Kidney tubule cell (primary cell): ENCODE results near the gene KRTAP4-3.
A peak's percentile ranks its signal among the peaks of the same experiment; 100 is the strongest.
"Not testable (repeated sequence)": the region's sequence is repeated elsewhere in the genome, so short reads cannot be mapped to it uniquely, and the experiment has no call there.

Source experiments
- DNase-seq: peaks from one replicate; pipeline ENCODE4 v3.0.0-alpha.2; 2018; ENCODE audit warnings: low spot score

KRTAP4-3 gene

DNA sequence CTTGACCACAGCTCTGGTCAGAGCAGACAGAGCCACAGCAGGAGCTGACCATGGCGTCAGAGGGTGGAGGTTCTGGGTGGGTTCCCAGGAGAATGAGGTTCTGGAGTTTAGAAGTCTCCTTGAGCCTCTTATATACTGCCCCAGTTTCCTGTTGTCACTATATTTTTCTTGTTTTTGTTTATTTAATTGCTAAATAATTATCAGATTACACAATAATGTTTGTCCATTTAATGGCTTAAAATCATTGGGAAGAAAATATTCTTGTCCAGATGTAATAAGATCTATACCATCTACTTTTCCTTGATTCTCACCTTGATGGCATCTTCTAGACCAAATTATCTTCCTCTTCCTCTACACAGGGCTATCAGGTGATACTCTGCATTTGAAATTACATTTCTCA lies at the start of gene KRTAP4-3:
KRTAP4-3 (minus strand) TSS at position 101 of the 400 bp plus-strand sequence; CDS start at position 52, 49 bp downstream.
- DNase-seq: no peak

DNA sequence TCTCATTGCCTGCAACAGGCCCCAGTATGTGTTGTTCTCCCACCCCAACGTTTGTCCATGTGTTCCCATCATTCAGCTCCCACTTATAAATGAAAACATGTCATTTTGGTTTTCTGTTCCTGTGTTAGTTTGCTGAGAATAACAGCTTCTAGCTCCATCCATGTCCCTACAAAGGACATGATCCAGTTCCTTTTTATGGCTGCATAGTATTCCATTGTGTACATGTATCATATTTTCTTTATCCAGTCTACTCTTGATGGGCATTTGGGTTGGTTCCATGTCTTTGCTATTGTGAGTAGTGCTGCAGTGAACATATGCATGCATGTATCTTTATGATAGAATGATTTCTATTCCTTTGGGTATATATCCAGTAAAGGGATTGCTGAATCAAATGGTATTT lies 47.7 kb upstream of the KRTAP4-3 start:
- DNase-seq: no peak

DNA sequence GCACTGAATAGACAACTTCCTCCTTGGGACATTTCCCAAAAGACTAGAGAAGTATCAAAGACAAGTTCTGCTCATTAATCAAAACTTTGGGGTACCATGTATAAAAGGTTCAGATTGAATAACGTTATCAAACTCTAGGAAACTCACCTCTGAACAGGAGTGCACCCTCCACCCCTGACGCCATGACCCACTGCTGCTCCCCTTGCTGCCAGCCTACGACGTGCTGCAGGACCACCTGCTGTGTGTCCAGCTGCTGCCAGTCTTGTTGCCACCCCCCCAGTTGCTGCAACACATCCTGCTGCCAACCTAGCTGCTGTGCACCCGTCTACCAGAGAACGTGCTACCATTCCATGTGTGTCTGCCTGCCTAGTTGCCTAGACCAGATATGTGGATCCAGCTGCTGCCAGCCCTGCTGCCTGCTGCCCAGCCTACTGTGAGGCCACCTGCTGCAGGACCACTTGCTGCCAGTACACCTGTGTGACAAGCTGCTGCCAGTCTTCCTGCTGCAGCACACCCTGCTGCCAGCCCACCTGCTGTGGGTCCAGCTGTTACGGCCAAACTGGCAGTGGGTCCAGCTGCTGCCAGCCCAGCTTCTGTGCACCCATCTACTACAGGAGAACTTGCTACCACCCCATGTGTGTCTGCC lies 44.6 kb upstream of the KRTAP4-3 start:
- DNase-seq: no peak

DNA sequence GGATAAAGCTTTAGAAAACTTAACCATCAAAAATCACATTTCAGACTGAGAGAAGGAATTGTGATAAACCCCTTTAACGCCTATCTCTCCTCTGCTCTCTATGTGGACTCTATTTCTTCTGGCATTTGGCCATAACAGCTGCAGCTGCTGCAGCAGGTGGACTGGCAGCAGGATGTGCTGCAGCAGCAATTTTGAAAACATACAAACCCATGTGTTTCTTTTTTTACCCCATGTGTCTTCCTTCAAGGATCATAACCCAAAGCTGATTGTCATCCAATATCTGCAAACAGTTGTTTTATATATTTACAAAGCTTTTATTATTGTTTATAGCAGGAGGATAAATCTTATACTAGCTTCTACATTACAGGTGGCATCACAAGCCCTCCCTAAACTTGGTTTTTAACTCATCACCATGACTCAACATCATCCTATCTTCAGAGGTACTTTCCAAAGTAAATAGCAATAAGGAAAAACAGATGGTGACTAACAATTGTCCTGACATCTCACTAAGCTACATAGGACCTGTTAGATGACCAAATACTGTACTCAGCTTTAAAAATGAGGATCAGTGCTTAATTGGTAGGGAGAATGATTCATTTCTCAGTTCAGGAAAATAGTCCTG lies 43.9 kb upstream of the KRTAP4-3 start:
- peak; percentile 82 for DNase-seq

DNA sequence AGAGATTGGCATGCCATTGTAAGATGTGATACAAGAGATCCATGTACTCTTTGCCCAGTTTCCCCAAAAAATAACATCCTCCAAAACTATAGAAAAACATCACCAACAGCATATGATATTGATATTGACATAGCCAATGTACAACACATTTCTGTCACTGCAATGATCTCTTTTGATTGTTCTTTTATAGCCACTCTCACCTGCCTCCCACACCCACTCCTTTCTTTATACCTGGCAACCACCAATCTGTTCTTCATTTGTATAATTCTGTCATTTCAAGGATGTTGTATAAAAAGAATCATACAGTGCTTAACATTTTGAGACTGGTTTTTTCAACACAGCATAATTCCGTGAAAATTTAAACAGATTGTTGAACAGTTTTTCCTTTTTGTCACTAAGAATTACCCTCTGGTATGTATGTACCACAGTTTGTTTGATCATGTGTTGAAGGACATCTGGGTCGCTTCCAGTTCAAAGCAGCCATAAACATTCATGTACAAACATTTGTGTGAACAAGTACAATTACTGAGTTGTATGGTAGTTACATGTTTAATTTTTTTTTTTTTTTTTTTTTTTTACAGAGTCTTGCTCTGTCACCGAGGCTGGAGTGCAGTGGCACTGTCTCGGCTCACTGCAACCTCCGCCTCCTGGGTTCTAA lies 31.5 kb upstream of the KRTAP4-3 start:
- DNase-seq: no peak

DNA sequence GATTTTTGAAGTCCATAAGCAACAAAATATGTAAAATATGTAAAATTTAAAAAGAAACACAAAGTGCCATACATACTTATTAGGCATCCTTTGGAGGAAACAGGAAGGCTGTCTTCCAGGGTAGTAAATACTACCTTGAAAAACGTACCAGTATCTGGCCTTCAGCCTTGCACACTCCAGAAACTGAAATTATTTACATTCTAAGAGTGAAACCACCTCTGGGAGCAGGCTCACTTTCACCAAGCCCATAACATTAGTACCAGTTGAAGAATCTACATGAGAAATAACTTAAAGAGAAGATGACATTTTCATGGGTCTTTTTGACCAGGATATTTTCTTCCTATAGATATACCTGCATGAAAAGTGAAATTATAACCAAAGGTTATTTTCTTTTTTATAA lies 28.0 kb upstream of the KRTAP4-3 start:
- DNase-seq: no peak

DNA sequence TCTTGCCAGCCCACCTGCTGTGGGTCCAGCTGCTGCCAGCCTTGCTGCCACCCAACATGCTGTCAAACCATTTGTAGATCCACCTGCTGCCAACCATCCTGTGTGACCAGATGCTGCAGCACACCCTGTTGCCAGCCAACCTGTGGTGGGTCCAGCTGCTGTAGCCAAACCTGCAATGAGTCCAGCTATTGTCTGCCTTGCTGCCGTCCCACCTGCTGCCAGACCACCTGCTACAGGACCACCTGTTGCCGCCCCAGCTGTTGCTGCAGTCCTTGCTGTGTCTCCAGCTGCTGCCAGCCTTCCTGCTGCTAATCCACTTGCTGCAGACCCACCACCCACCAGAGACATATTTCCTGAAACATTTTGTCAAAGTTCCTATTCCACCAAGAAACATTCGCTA lies 22.3 kb upstream of the KRTAP4-3 start:
- DNase-seq: no peak

DNA sequence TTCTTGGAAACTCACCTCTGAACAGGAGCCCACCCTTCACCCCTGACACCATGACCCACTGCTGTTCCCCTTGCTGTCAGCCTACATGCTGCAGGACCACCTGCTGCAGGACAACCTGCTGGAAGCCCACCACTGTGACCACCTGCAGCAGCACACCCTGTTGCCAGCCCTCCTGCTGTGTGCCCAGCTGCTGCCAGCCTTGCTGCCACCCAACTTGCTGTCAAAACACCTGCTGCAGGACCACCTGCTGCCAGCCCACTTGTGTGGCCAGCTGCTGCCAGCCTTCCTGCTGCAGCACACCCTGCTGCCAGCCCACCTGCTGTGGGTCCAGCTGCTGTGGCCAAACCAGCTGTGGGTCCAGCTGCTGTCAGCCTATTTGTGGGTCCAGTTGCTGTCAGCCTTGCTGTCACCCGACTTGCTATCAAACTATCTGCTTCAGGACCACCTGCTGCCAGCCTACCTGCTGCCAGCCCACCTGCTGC lies 21.9 kb upstream of the KRTAP4-3 start, which contains the start of gene KRTAP9-1:
KRTAP9-1 (plus strand) TSS at position 51 of the 482 bp plus-strand sequence; CDS start at position 51, 0 bp downstream.
- not testable (repeated sequence) for DNase-seq

DNA sequence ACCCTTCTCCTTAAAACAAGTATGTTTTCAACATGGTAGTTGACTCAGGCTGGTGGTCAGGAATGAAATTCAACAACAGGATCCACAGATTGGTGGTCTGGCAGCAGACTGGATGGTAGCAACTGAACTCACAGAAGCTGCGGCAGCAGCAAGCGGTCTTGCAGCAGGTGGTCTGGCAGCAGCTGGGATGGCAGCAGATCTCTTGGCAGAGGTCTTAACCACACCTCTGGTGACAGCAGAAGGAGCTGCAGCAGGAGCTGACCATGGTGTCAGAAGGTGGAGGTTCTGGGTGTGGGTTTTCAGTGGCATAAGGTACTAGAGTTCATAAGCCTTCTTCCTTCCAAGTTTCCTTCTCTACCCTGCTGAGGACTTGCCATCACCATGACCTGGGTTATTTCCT lies 18.9 kb upstream of the KRTAP4-3 start:
- DNase-seq: no peak

DNA sequence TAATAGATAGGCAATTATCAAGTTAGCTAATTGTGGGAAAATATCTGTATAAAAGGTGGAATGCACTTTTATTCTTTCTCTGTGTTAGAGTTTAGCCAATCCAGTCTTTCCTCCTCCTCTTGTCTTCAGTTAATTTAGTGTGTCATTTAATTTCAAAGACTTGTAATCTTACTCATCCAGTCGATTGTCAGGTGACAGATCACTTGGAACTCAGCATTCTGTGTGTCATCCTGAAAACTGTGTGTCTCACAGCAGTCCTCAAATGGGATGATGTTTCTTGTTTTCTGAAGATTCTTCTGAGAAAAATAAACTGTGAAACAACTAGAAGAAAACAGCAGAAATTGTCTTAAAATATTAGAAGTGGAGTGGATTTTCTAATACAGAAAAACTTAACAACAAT lies 17.0 kb upstream of the KRTAP4-3 start:
- DNase-seq: peak; percentile 69

DNA sequence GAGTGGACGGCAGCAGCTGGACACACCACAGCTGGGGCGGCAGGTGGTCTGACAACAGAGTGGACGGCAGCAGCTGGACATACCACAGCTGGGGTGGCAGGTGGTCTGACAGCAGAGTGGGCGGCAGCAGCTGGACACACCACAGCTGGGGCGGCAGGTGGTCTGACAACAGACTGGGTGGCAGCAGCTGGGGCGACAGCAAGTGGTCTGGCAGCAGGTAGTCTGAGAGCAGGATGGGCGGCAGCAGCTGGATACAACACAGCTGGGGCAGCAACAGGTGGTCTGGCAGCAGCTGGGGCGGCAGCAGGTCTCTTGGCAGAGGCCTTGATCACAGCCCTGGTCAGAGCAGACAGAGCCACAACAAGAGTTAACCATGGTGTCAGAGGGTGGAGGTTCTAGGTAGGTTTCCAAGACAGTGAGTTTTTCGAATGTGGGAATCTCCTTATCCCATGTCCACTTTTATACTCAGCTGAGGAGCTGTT lies 16.5 kb upstream of the KRTAP4-3 start, which contains the start of gene KRTAP4-1:
KRTAP4-1 (minus strand) TSS at position 432 of the 482 bp plus-strand sequence; CDS start at position 375, 57 bp downstream.
- DNase-seq: no peak

DNA sequence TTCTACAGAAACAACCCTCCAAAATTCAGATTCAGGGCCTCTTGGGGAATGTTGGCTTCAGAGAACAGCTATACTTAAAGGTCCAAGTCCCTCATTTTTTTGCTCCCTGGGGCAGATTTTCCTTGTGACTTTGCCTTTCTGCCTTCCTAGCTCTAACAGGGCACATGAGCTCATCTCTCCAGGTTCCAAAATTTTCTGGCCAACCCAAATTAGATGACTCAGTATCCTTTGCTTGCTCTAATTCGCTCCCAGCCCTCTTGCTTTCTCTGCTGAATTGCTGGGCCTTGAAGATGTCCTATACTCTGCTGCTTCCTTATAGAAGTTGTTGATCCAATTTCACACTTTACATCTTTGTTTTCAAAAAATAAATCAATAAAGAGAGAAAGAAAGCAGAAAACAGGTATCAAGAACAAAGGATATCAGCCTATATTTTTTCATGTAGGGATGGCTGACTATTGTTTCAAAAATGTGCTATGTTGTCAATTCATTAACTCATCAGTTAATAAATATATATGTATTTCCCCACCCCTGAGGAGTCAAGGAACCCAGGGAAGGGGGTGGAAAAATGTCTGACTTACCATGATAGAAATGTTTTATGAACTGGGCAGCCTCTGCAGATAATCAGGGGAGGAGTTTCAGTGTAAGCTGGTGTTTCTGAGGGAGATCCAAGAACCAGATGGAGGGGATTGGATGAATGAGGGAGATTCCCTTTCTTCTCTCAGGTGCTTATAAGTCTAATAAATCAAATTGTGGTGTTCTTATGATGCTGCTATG lies 11.0 kb upstream of the KRTAP4-3 start:
- DNase-seq: peak; percentile 89

DNA sequence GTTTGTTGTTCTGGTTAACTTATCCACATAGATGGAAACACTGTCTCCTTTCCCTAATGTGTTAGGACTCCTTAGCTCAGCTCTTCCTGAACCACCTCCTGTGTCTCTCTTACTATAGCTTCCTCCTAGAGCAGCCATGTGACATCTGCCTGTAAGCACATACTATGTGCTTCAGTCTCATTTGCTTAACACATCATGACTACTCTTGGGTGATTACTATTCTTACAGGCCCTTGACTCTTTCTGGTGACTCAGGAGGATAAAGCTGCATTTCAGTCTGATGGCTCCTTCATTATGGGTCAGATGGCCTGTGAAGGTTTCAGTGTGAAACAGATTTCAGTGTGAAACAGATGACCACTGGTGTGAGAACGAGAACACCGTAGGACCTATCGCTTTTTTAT lies 10.3 kb upstream of the KRTAP4-3 start:
- peak; percentile 93 for DNase-seq

DNA sequence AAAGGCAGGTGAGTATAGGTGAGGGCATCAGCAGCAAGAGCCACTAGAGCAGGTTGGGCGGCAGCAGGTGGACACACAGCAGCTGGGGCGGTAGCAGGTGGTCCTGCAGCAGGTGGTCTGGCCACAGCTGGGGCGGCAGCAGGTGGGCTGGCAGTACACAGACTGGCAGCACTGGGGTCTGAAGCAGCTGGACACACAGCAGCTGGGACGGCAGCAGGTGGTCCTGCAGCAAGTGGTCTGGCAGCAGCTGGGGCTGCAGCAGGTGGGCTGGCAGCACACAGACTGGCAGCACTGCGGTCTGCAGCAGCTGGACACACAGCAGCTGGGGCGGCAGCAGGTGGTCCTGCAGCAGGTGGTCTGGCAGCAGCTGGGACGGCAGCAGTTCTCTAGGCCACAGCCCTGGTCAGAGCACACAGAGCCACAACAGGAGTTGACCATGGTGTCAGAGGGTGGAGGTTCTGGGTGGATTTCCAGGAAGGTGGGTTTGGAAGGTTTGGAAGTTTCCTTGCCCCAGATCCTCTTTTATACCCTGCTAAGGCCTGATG lies 9.8 kb upstream of the KRTAP4-3 start, which contains the start of gene KRTAP4-2:
KRTAP4-2 (minus strand) TSS at position 495 of the 545 bp plus-strand sequence; CDS start at position 438, 57 bp downstream.
- DNase-seq: no peak

DNA sequence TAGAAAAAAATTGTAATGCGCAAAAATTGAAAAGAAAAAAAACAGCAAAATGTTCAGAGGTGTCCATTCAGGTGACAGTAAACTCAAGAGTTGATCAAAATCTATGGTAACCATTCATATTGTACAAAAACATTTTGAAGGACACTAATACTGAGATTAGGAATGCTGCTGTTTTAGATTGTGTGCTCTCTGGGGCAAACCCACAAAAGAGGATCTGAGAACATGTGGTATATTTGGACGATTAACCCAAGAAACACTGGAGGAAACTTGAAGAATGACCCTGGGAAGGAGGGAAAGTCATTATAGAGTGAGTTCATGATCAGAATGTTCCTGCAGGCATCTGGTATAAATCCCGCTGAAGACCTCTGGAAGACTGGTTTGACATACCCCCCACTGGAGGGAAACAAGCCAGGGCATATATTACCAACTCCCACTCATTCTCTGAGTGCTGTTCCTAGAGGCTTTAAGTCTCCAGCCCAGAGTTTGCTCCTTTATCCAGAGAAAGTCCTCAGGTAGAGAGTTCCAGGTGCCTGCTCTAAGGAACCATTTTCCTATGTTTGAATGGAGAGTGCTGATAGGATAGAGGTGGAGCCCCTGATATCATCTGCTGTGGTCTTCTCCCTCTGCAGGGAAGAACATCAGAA lies 8.8 kb upstream of the KRTAP4-3 start:
- DNase-seq: no peak

DNA sequence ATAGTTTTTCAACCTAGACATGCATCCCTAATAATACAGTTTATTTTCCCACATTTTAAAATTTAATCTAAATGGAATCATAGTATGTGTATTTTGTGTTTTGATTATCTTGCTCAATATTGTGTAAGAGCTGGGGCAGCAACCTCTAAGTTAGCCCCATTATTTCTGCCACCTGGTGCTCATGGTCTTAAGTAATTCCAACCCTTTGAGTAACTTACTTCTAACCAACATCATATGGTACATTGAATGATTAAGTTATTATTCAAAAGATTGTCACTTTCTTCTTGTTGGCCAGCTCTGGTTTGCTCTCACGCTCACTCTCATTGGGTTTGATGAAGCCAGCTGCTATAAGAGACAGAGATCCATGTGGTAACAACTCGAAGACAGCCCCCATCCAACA lies 3.9 kb upstream of the KRTAP4-3 start:
- no peak for DNase-seq

DNA sequence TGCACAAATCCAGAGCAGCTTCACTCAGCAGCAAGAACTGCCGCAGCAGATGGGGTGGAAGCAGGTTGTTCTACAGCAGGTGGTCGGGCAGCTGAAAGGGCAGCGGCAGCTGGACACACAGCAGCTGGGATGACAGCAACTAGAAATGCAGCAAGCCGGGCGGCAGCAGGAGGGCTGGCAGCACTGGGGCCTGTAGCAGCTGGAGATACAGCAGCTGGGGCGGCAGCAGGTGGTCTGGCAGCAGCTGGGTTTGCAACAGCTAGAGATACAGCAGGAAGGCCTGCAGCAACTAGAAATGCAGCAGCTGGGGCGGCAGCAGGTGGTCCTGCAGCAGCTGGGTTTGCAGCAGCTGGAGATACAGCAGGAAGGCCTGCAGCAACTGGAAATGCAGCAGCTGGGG lies 460 bp downstream of the KRTAP4-3 start:
- no peak for DNase-seq

DNA sequence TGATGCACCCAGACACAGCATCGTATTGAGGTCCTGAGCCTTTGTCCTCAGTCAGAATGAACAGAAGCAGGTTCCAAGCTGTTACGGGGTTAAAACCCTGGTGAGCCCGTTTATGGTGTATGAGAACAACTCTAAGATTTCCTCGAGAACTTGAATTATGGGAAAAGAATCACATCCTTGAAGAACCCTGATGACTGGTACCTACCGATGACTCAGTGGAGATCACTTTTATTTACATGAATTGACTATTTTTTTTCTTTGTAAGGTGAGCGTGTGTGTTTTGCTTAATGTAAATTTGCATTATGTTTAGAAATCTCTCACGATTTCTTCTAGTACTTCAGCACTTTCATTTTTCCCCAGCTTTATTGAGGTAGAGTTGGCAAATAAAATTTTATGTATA lies 4.2 kb downstream of the KRTAP4-3 start:
- no peak for DNase-seq

DNA sequence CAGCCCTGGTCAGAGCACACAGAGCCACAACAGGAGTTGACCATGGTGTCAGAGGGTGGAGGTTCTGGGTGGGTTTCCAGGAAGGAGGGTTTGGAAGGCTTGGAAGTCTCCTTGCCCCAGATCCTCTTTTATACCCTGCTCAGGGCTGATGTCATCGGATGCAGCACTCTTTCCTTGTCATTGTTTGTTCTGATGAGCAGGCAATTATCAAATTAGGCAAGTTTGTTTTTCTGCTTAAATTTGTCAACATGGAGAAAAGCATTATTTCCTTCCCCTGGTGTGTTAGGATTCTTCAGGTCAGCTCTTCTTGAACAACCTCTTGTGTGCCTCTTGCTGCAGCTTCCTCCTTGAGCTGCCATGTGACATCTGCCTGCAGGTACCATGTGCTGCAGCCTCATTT lies 7.4 kb downstream of the KRTAP4-3 start, which contains the start of gene KRTAP4-4:
KRTAP4-4 (minus strand) TSS at position 101 of the 400 bp plus-strand sequence; CDS start at position 44, 57 bp downstream.
- no peak for DNase-seq

DNA sequence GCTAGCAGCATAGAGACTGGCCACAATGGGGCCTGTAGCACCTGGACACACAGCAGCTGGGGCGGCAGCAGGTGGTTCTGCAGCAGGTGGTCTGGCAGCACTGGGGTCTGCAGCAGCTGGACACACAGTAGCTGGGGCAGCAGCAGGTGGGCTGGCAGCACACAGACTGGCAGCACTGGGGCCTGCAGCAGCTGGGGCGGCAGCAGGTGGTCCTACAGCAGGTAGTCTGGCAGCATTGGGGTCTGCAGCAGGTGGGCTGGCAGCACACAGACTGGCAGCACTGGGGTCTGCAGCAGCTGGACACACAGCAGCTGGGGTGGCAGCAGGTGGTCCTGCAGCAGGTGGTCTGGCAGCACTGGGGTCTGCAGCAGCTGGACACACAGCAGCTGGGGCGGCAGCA lies 7.8 kb downstream of the KRTAP4-3 start:
- DNase-seq: not testable (repeated sequence)

DNA sequence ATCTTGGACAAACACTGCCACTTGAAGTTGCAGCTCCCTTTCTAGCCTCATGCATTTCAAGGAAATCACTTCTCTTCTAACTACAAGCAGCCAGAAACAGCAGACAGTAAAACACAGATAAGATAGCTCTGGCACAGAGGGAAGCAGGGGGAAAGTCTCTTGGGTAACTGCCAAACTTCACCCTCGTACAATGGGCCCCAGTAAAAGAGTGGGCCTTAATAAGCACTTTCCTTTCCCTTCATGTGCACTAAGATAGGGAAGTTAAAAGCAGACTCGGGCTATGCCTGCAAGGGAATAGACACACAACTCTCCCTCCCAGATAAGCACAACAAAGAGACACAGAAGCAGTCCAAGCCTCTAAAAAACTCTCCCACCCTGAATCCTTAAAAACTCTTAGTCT lies 14.2 kb downstream of the KRTAP4-3 start:
- no peak for DNase-seq
